Stomach smooth muscle (tissue), 2 donors: ENCODE data around the gene DIS3.
"Not testable (repeated sequence)": the region's sequence is repeated elsewhere in the genome, so short reads cannot be mapped to it uniquely, and the experiment has no call there.

Source experiments
- H3K27ac ChIP-seq: one replicate; pipeline ENCODE4 v1.7.0; 2013; ENCODE audit warnings: mild to moderate bottlenecking, low read length, inconsistent platforms
- H3K27me3 ChIP-seq, 2 donors: one replicate each; pipeline ENCODE4 v1.7.0; 2013; ENCODE audit warnings: low read length in 2 of 2; ENCODE audit not compliant: insufficient read depth in 2 of 2, control insufficient read depth in 1 of 2
- H3K36me3 ChIP-seq, 2 donors: one replicate each; pipeline ENCODE4 v1.7.0; 2013; ENCODE audit warnings: low read length in 2 of 2; ENCODE audit not compliant: control insufficient read depth in 2 of 2, insufficient read depth in 2 of 2
- H3K4me1 ChIP-seq: one replicate; pipeline ENCODE4 v1.7.0; 2013; ENCODE audit warnings: low read length; ENCODE audit not compliant: control insufficient read depth, insufficient read depth
- H3K4me3 ChIP-seq, 2 donors: one replicate each; pipeline ENCODE4 v1.7.0; 2013; ENCODE audit warnings: low read length in 2 of 2
- H3K9ac ChIP-seq, 2 donors: one replicate each; pipeline ENCODE4 v1.7.0; 2013; ENCODE audit warnings: low read length in 2 of 2, mild to moderate bottlenecking in 1 of 2
- H3K9me3 ChIP-seq, 2 donors: one replicate each; pipeline ENCODE4 v1.7.0; 2013; ENCODE audit warnings: low read length in 2 of 2; ENCODE audit not compliant: control insufficient read depth in 2 of 2
- donor health status: healthy.
- donor health status: Pancreatic carcinoma.

The DIS3 gene

DNA sequence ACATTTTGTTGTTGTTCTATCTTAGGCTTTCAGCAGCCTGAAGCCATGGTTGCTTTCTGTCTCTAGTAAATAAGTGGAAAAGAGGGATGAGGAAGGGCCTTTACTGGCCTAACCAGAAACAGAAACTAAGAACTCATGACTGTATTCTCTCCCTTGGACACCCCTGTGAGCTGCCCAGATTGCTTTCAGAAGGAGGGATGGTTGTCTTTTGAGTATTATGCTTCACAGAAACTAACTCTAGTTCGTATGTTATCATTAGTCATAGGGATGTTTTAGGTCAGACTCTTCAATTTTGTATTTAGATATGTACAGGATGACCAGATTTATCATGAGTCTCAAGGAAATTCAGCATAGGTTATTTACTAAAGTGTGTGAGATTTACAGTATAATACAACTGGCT is 36.4 kb downstream of the DIS3 start:
- no peak overlapping the region for H3K27ac ChIP-seq
- no peak overlapping the region for H3K4me3 ChIP-seq
- no peaks in the 10 kb centered on the region for H3K4me1 ChIP-seq
- peaks cover 4 to 7% of the 10 kb centered on the region in 2 donors for H3K36me3 ChIP-seq
- H3K9ac ChIP-seq: no peak overlapping the region
- no peaks in the 10 kb centered on the region for H3K27me3 ChIP-seq
- H3K9me3 ChIP-seq: no peaks in the 10 kb centered on the region

- Histone ChIP-seq H3K9me3 (no peaks in the 10 kb centered on the region), H3K9ac (no peak overlapping the region), H3K4me1 (no peaks in the 10 kb centered on the region), H3K27ac (no peak overlapping the region), H3K27me3 (no peaks in the 10 kb centered on the region), H3K4me3 (no peak overlapping the region), H3K36me3 (peaks cover 0 to 2% of the 10 kb centered on the region in 2 donors)
Observed at GRCh38 chr13:72740015-72740414, 41.7 kb downstream of the DIS3 start.

DNA sequence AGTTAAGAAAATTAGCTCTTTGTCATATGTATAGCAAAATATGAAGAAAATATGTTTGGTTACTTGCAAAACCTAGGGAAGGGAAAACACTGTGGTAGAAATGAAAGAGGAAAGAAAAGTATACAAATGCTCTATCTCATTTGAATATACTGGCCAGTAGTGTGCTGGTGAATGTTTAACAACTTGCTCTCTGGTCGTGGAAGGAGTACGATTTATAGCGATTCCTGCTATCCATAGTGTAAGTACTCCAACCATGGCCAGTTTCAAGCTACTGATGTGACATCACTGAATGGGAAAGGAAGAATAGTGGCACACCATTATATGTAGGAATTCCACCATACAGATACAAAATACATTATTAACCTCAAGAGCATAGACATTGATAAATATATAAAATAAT is 44.7 kb downstream of the DIS3 start:
- Histone ChIP-seq H3K27ac (no peak overlapping the region), H3K9ac (no peak overlapping the region), H3K4me3 (no peak overlapping the region), H3K4me1 (no peaks in the 10 kb centered on the region), H3K27me3 (no peaks in the 10 kb centered on the region), H3K36me3 (no peaks in the 10 kb centered on the region), H3K9me3 (no peaks in the 10 kb centered on the region)

GRCh38 chr13:72728290-72728605 is 53.5 kb downstream of the DIS3 start:
- Histone ChIP-seq H3K27ac (no peak overlapping the region), H3K27me3 (no peaks in the 10 kb centered on the region), H3K4me3 (peak overlapping the region; percentile 91 to 93), H3K4me1 (peaks cover 4% of the 10 kb centered on the region), H3K9ac (peak overlapping the region; percentile 71 to 77), H3K9me3 (no peaks in the 10 kb centered on the region), H3K36me3 (no peaks in the 10 kb centered on the region)

- no peaks in the 10 kb centered on the region for H3K9me3 ChIP-seq
- H3K27ac ChIP-seq: peak within 1 kb of the TSS; percentile 26
- peak within 1 kb of the TSS; percentile 91 to 93 for H3K4me3 ChIP-seq
- H3K36me3 ChIP-seq: no peaks in the 10 kb centered on the region
- peak within 1 kb of the TSS; percentile 74 to 80 for H3K9ac ChIP-seq
- no peaks in the 10 kb centered on the region for H3K27me3 ChIP-seq
- peaks cover 4% of the 10 kb centered on the region for H3K4me1 ChIP-seq
Observed at GRCh38 chr13:72727417-72728289, 54.0 kb downstream of the DIS3 start, which contains the start of the genes BORA and MZT1. TSS of gene BORA (plus strand) at chr13:72727923. CDS start at chr13:72728941, 1,018 bp downstream. TSS of gene MZT1 (minus strand) at chr13:72727629. CDS start at chr13:72727602, 27 bp downstream.

- Histone ChIP-seq H3K4me1 (peaks cover 4% of the 10 kb centered on the region), H3K9me3 (no peaks in the 10 kb centered on the region), H3K27ac (peak overlapping the region; percentile 26), H3K4me3 (peak overlapping the region; percentile 91 to 93), H3K36me3 (no peaks in the 10 kb centered on the region), H3K27me3 (no peaks in the 10 kb centered on the region), H3K9ac (peak overlapping the region; percentile 74 to 80)
Observed at GRCh38 chr13:72726726-72727416, 54.8 kb downstream of the DIS3 start.

DNA sequence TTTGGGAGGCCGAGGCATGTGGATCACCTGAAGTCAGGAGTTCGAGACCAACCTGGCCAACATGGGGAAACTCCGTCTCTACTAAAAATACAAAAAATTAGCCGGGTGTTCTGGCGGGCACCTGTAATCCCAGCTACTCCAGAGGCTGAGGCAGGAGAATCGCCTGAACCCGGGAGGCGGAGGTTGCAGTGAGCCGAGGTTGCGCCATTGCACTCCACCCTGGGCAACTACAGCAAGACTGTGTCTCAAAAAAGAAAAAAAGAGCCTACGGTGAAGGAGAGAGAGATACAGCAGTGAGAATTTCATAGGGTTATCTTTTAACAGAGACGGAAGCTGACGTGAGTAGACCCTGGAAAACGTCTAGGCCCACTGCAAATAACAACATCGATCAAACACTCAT is 55.5 kb downstream of the DIS3 start:
- H3K4me1 ChIP-seq, H3K9ac ChIP-seq, H3K9me3 ChIP-seq, H3K27me3 ChIP-seq, H3K36me3 ChIP-seq, H3K27ac ChIP-seq: not testable (repeated sequence)
- peak overlapping the region; percentile 91 to 93 for H3K4me3 ChIP-seq

GRCh38 chr13:72716776-72717175 is 64.9 kb downstream of the DIS3 start:
- Histone ChIP-seq H3K4me3 (no peak overlapping the region), H3K27ac (no peak overlapping the region), H3K4me1 (no peaks in the 10 kb centered on the region), H3K9me3 (peaks cover 0 to 2% of the 10 kb centered on the region in 2 donors), H3K9ac (no peak overlapping the region), H3K27me3 (no peaks in the 10 kb centered on the region), H3K36me3 (peaks cover 4 to 7% of the 10 kb centered on the region in 2 donors)
